IMR-90 (cell line): Measurements from ENCODE around the gene NEDD1.

ENCODE experiments used
- CEBPB ChIP-seq: IDR thresholded peaks from 2 replicates; pipeline ENCODE4 v1.6.1; 2012; ENCODE audit warnings: low read depth, low read length, improper control_type of control experiment
- FOS ChIP-seq: fragments of 150-350 bp; IDR thresholded peaks from 2 replicates; pipeline ENCODE4 v1.6.1; 2016; ENCODE audit warnings: low read depth, low read length
- MAFK ChIP-seq: IDR thresholded peaks from 2 replicates; pipeline ENCODE4 v1.6.1; 2012; ENCODE audit warnings: low read depth, low read length, improper control_type of control experiment
- POLR2A ChIP-seq: IDR thresholded peaks from 2 replicates; pipeline ENCODE4 v1.6.1; 2012; ENCODE audit warnings: mild to moderate bottlenecking, low read depth, low read length
- RAD21 ChIP-seq: IDR thresholded peaks from 2 replicates; pipeline ENCODE4 v1.6.1; 2012; ENCODE audit warnings: low read length, improper control_type of control experiment
- RCOR1 ChIP-seq: IDR thresholded peaks from 2 replicates; pipeline ENCODE4 v1.6.1; 2012; ENCODE audit warnings: mild to moderate bottlenecking, low read length, improper control_type of control experiment; ENCODE audit not compliant: insufficient replicate concordance
- RFX5 ChIP-seq: IDR thresholded peaks from 2 replicates; pipeline ENCODE4 v1.8.0; 2012; ENCODE audit warnings: low read depth, mild to moderate bottlenecking, low read length, moderate library complexity
- SMC3 ChIP-seq: fragments of 150-350 bp; IDR thresholded peaks from 2 replicates; pipeline ENCODE4 v1.6.1; 2016; ENCODE audit warnings: low read depth, mild to moderate bottlenecking, antibody characterized with exemption, low read length, moderate library complexity
- TF ChIP-seq, protein P1 (sequence below): conservative IDR thresholded peaks from 2 replicates; pipeline ENCODE4 v1.5.1; 2012; ENCODE audit warnings: mild to moderate bottlenecking, low read depth, low read length, improper control_type of control experiment
- TF ChIP-seq, protein P2 (sequence below): fragments of 150-350 bp; IDR thresholded peaks from 2 replicates; pipeline ENCODE4 v1.6.1; 2017; ENCODE audit warnings: mild to moderate bottlenecking, antibody characterized with exemption, low read length, low read depth

- TF ChIP-seq, protein P1, sequence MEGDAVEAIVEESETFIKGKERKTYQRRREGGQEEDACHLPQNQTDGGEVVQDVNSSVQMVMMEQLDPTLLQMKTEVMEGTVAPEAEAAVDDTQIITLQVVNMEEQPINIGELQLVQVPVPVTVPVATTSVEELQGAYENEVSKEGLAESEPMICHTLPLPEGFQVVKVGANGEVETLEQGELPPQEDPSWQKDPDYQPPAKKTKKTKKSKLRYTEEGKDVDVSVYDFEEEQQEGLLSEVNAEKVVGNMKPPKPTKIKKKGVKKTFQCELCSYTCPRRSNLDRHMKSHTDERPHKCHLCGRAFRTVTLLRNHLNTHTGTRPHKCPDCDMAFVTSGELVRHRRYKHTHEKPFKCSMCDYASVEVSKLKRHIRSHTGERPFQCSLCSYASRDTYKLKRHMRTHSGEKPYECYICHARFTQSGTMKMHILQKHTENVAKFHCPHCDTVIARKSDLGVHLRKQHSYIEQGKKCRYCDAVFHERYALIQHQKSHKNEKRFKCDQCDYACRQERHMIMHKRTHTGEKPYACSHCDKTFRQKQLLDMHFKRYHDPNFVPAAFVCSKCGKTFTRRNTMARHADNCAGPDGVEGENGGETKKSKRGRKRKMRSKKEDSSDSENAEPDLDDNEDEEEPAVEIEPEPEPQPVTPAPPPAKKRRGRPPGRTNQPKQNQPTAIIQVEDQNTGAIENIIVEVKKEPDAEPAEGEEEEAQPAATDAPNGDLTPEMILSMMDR = no peak
- TF ChIP-seq POLR2A (no peak), CEBPB (no peak), MAFK (no peak), RCOR1 (no peak), SMC3 (no peak), FOS (no peak), RAD21 (no peak), RFX5 (no peak)
- TF ChIP-seq, protein P2, sequence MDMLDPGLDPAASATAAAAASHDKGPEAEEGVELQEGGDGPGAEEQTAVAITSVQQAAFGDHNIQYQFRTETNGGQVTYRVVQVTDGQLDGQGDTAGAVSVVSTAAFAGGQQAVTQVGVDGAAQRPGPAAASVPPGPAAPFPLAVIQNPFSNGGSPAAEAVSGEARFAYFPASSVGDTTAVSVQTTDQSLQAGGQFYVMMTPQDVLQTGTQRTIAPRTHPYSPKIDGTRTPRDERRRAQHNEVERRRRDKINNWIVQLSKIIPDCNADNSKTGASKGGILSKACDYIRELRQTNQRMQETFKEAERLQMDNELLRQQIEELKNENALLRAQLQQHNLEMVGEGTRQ = no peak
Measured at GRCh38 chr12:96880220-96880619, 26.8 kb upstream of the NEDD1 start.
